ENCODE measurements around the gene COL6A2. TPM values are rescaled to one million over a fixed set of nuclear protein-coding genes. Genes with fewer than 3 reads are reported as not detected.
"Not testable (repeated sequence)": the region's sequence is repeated elsewhere in the genome, so short reads cannot be mapped to it uniquely, and the experiment has no call there.

Gene COL6A2
- total RNA-seq, 1 donor from 2014 or later, result 1.2 TPM

- DNase-seq (ENCODE audit: low read depth, low spot score), result no peak
Measured at GRCh38 chr21:46078978-46079351, 18.9 kb upstream of the COL6A2 start.

- DNase-seq (ENCODE audit: low read depth, low spot score), result no peak
Measured at GRCh38 chr21:46079352-46080170, 18.4 kb upstream of the COL6A2 start.

- DNase-seq (ENCODE audit: low read depth, low spot score), result no peak
Measured at GRCh38 chr21:46080171-46081021, 17.5 kb upstream of the COL6A2 start.

- no peak for DNase-seq (ENCODE audit: low read depth, low spot score)
Measured at GRCh38 chr21:46081022-46081861, 16.7 kb upstream of the COL6A2 start.

GRCh38 chr21:46081862-46082712 is 15.8 kb upstream of the COL6A2 start:
- no peak for DNase-seq (ENCODE audit: low read depth, low spot score)

GRCh38 chr21:46082713-46082962 is 15.3 kb upstream of the COL6A2 start:
- DNase-seq (ENCODE audit: low read depth, low spot score), result no peak

- DNase-seq (ENCODE audit: low read depth, low spot score), result no peak
Measured at GRCh38 chr21:46082963-46083790, 14.7 kb upstream of the COL6A2 start.

- DNase-seq (ENCODE audit: low read depth, low spot score), result no peak
Measured at GRCh38 chr21:46083791-46084561, 13.9 kb upstream of the COL6A2 start.

- DNase-seq (ENCODE audit: low read depth, low spot score), result no peak
Measured at GRCh38 chr21:46084709-46085108, 13.2 kb upstream of the COL6A2 start.

- not testable (repeated sequence) for DNase-seq (ENCODE audit: low read depth, low spot score)
Measured at GRCh38 chr21:46085259-46085658, 12.7 kb upstream of the COL6A2 start.

GRCh38 chr21:46087641-46088040 is 10.3 kb upstream of the COL6A2 start:
- DNase-seq (ENCODE audit: low read depth, low spot score), result no peak

GRCh38 chr21:46088189-46088588 is 9.7 kb upstream of the COL6A2 start:
- DNase-seq (ENCODE audit: low read depth, low spot score), result no peak

GRCh38 chr21:46089285-46089684 is 8.6 kb upstream of the COL6A2 start:
- DNase-seq (ENCODE audit: low read depth, low spot score), result no peak

- DNase-seq (ENCODE audit: low read depth, low spot score), result no peak
Measured at GRCh38 chr21:46091118-46091517, 6.8 kb upstream of the COL6A2 start.

- no peak for DNase-seq (ENCODE audit: low read depth, low spot score)
Measured at GRCh38 chr21:46091631-46092025, 6.3 kb upstream of the COL6A2 start.

- no peak for DNase-seq (ENCODE audit: low read depth, low spot score)
Measured at GRCh38 chr21:46092026-46092764, 5.7 kb upstream of the COL6A2 start.

- no peak for DNase-seq (ENCODE audit: low read depth, low spot score)
Measured at GRCh38 chr21:46092811-46093667, 4.9 kb upstream of the COL6A2 start.
